PC-9 (cell line): Measurements from ENCODE around the gene HTATSF1.

ENCODE experiments used
- CTCF ChIP-seq: fragments of 200-600 bp; sonication (generic); conservative IDR thresholded peaks from 2 replicates; pipeline ENCODE4 v1.6.1; 2017; ENCODE audit warnings: mixed run types, antibody characterized with exemption, mild to moderate bottlenecking, moderate library complexity
- EZH2 ChIP-seq: fragments of 200-600 bp; sonication (generic); IDR thresholded peaks from 2 replicates; pipeline ENCODE4 v1.8.0; 2017; ENCODE audit warnings: antibody characterized with exemption, low read depth

DNA sequence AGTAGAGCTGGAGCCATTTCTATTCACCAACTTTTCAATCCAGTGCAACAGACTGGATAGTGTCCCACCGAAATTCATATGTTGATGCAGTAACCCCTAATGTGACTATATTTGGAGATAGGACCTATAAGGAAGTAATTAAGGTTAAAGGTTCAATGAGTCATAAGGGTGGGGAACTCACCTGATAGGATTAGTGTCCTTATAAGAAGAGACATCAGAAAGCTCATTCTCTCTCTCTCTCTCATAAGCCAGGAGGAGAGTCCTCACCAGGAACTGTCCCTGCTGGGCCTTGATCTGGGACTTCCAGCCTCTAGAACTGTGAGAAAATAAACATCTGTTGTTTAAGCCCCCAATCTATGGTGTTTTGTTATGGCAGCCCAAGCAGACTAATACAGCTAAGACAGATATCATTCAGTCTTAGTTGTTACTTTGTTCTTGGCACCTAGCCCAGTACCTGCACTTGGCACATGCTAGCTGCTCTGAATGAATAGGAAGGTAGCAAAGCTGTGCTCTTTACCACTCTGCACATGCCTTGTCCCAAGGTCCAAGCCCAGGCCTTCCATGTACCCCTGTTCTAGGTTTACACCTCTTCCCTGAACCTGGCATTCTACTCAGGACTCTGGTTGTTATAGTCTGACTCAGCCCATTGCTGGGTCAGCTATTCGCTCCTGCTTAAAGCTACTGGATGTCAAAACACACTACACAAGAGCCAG lies 28.8 kb upstream of the HTATSF1 start:
- TF ChIP-seq CTCF: no peak
- no peak for TF ChIP-seq EZH2
